Liver (tissue), 3 donors: ENCODE measurements around the gene ZXDB.

Experiments used
- ATF3 ChIP-seq: IDR thresholded peaks from 2 replicates; pipeline ENCODE4 v1.6.1; 2016; ENCODE audit warnings: antibody characterized with exemption
- GABPA ChIP-seq, 2 donors: IDR thresholded peaks in 1 of 2; conservative IDR thresholded peaks in 1 of 2; 2 replicates each; pipeline ENCODE4 v1.6.1; 2016; ENCODE audit warnings: antibody characterized with exemption in 2 of 2, mild to moderate bottlenecking in 1 of 2, moderate library complexity in 1 of 2
- JUND ChIP-seq, 2 donors: IDR thresholded peaks; 2 replicates each; pipeline ENCODE4 v1.6.1; 2016; ENCODE audit warnings: antibody characterized with exemption in 2 of 2
- MAX ChIP-seq: IDR thresholded peaks from 2 replicates; pipeline ENCODE4 v1.6.1; 2016; ENCODE audit warnings: antibody characterized with exemption
- REST ChIP-seq: IDR thresholded peaks from 2 replicates; pipeline ENCODE4 v1.6.1; 2016; ENCODE audit warnings: antibody characterized with exemption, mild to moderate bottlenecking
- RXRA ChIP-seq, 2 donors: IDR thresholded peaks; 2 replicates each; pipeline ENCODE4 v1.6.1; 2017 to 2018; ENCODE audit warnings: antibody characterized with exemption in 2 of 2, mild to moderate bottlenecking in 1 of 2
- SP1 ChIP-seq: IDR thresholded peaks from 2 replicates; pipeline ENCODE4 v1.6.1; 2018; ENCODE audit warnings: antibody characterized with exemption, mild to moderate bottlenecking
- TAF1 ChIP-seq: conservative IDR thresholded peaks from 2 replicates; pipeline ENCODE4 v1.6.1; 2016; ENCODE audit warnings: antibody characterized with exemption, mild to moderate bottlenecking
- YY1 ChIP-seq: IDR thresholded peaks from 2 replicates; pipeline ENCODE4 v1.6.1; 2016; ENCODE audit warnings: antibody characterized with exemption, mild to moderate bottlenecking
- TF ChIP-seq, protein P1 (sequence below): fragments of 150-350 bp; IDR thresholded peaks from 2 replicates; pipeline ENCODE4 v1.5.1; 2017; ENCODE audit warnings: improper control_type of control experiment, low read depth, low read length; ENCODE audit not compliant: missing input control
- donor health status: healthy.
- donor health status: healthy.

DNA sequence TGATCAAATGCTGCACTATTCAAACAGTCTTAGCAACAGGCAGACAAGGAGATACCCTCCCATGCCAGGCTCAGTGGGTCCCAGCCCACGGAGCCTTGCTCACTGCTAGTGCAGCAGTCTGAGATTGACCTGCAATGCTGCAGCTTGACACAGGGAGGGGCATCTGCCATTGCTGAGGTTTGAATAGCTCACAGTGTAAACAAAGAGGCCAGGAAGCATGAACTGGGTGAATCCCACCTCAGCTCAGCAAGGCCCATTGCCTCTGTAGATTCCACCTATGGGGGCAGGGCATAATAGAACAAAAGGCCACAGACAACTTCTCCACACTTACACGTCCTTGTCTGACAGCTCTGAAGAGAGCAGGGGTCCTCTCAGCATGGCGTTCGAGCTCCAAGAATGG is 26.6 kb upstream of the ZXDB start:
- TF ChIP-seq, protein P1, sequence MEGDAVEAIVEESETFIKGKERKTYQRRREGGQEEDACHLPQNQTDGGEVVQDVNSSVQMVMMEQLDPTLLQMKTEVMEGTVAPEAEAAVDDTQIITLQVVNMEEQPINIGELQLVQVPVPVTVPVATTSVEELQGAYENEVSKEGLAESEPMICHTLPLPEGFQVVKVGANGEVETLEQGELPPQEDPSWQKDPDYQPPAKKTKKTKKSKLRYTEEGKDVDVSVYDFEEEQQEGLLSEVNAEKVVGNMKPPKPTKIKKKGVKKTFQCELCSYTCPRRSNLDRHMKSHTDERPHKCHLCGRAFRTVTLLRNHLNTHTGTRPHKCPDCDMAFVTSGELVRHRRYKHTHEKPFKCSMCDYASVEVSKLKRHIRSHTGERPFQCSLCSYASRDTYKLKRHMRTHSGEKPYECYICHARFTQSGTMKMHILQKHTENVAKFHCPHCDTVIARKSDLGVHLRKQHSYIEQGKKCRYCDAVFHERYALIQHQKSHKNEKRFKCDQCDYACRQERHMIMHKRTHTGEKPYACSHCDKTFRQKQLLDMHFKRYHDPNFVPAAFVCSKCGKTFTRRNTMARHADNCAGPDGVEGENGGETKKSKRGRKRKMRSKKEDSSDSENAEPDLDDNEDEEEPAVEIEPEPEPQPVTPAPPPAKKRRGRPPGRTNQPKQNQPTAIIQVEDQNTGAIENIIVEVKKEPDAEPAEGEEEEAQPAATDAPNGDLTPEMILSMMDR: no peak
- TF ChIP-seq YY1 (no peak), TAF1 (no peak), JUND (IDR thresholded peaks at IDR 0.05) (no peak), MAX (no peak), GABPA (IDR thresholded peaks at IDR 0.05 in 1 of 2, conservative IDR thresholded peaks at IDR 0.05 in 1 of 2) (no peak), REST (no peak), ATF3 (no peak), SP1 (no peak), RXRA (IDR thresholded peaks at IDR 0.05) (no peak)
